A204.1 (cell line): ENCODE measurements around the gene PLCL1.

Experiments used
- FAIRE-seq: peaks from 2 replicates; lab custom pipeline; 2012; peaks lifted over from hg19 to GRCh38; lab: Jason Lieb, UNC

The PLCL1 gene

GRCh38 chr2:198062826-198063225 is 258.4 kb downstream of the PLCL1 start:
- no peak for FAIRE-seq

- FAIRE-seq: no peak
Measured at GRCh38 chr2:198063242-198063641, 258.8 kb downstream of the PLCL1 start.

GRCh38 chr2:198065322-198065721 is 260.9 kb downstream of the PLCL1 start:
- FAIRE-seq: no peak

- no peak for FAIRE-seq
Measured at GRCh38 chr2:198066597-198066996, 262.2 kb downstream of the PLCL1 start.

- no peak for FAIRE-seq
Measured at GRCh38 chr2:198072655-198073054, 268.3 kb downstream of the PLCL1 start.

GRCh38 chr2:198073253-198073652 is 268.9 kb downstream of the PLCL1 start:
- no peak for FAIRE-seq

GRCh38 chr2:198077477-198077876 is 273.1 kb downstream of the PLCL1 start:
- FAIRE-seq: no peak

- no peak for FAIRE-seq
Measured at GRCh38 chr2:198080879-198081765, 276.7 kb downstream of the PLCL1 start.

GRCh38 chr2:198084156-198084555 is 279.8 kb downstream of the PLCL1 start:
- FAIRE-seq: no peak

- no peak for FAIRE-seq
Measured at GRCh38 chr2:198096002-198096401, 291.6 kb downstream of the PLCL1 start.

GRCh38 chr2:198096965-198097364 is 292.6 kb downstream of the PLCL1 start:
- FAIRE-seq: no peak

- no peak for FAIRE-seq
Measured at GRCh38 chr2:198097630-198098029, 293.2 kb downstream of the PLCL1 start.

GRCh38 chr2:198098386-198098785 is 294.0 kb downstream of the PLCL1 start:
- FAIRE-seq: no peak

GRCh38 chr2:198098918-198099317 is 294.5 kb downstream of the PLCL1 start:
- no peak for FAIRE-seq

- no peak for FAIRE-seq
Measured at GRCh38 chr2:198100346-198100745, 296.0 kb downstream of the PLCL1 start.

- no peak for FAIRE-seq
Measured at GRCh38 chr2:198101688-198102087, 297.3 kb downstream of the PLCL1 start.

GRCh38 chr2:198102120-198102519 is 297.7 kb downstream of the PLCL1 start:
- no peak for FAIRE-seq

- no peak for FAIRE-seq
Measured at GRCh38 chr2:198102856-198103255, 298.5 kb downstream of the PLCL1 start.

GRCh38 chr2:198106621-198107385 is 302.4 kb downstream of the PLCL1 start:
- FAIRE-seq: no peak

GRCh38 chr2:198113316-198113715 is 308.9 kb downstream of the PLCL1 start:
- FAIRE-seq: no peak

GRCh38 chr2:198114064-198114463 is 309.7 kb downstream of the PLCL1 start:
- FAIRE-seq: no peak

- no peak for FAIRE-seq
Measured at GRCh38 chr2:198115201-198115600, 310.8 kb downstream of the PLCL1 start.

- FAIRE-seq: no peak
Measured at GRCh38 chr2:198116756-198117155, 312.4 kb downstream of the PLCL1 start.
